Renal cortical epithelial cell (primary cell): ENCODE measurements around the gene DUSP22. TPM values are rescaled to one million over a fixed set of nuclear protein-coding genes. Genes with fewer than 3 reads are reported as not detected.

Experiments used
- DNase-seq: peaks from one replicate; pipeline ENCODE4 v3.0.0-alpha.2; 2011; ENCODE audit warnings: low read depth
- total RNA-seq: library from RNA; depleted of rRNA; stranded (reverse); fragments of >200 nt; gene quantifications from 2 replicates; pipeline ENCODE4 v1.2.3, GENCODE V29; 2014

Gene DUSP22
- total RNA-seq, 1 donor from 2014 or later, result 31.1 TPM

- no peak for DNase-seq
Observed at GRCh38 chr6:338815-339262, 46.6 kb downstream of the DUSP22 start.

GRCh38 chr6:339480-339879 lies 47.2 kb downstream of the DUSP22 start:
- DNase-seq, result no peak

GRCh38 chr6:340186-340955 lies 48.1 kb downstream of the DUSP22 start:
- DNase-seq, result no peak

- no peak for DNase-seq
Observed at GRCh38 chr6:340991-341827, 48.9 kb downstream of the DUSP22 start.

- no peak for DNase-seq
Observed at GRCh38 chr6:341914-342831, 49.9 kb downstream of the DUSP22 start.

GRCh38 chr6:342832-343179 lies 50.5 kb downstream of the DUSP22 start:
- DNase-seq, result no peak

GRCh38 chr6:343226-343935 lies 51.1 kb downstream of the DUSP22 start:
- no peak for DNase-seq

GRCh38 chr6:343960-344815 lies 51.9 kb downstream of the DUSP22 start:
- DNase-seq, result no peak

- DNase-seq, result no peak
Observed at GRCh38 chr6:344816-345340, 52.6 kb downstream of the DUSP22 start.

- DNase-seq, result no peak
Observed at GRCh38 chr6:345747-346385, 53.6 kb downstream of the DUSP22 start.

- no peak for DNase-seq
Observed at GRCh38 chr6:346386-347030, 54.2 kb downstream of the DUSP22 start.

- no peak for DNase-seq
Observed at GRCh38 chr6:347232-347631, 54.9 kb downstream of the DUSP22 start.

GRCh38 chr6:347951-348859 lies 55.9 kb downstream of the DUSP22 start:
- no peak for DNase-seq

GRCh38 chr6:348860-349396 lies 56.6 kb downstream of the DUSP22 start:
- DNase-seq, result no peak

- no peak for DNase-seq
Observed at GRCh38 chr6:349491-349921, 57.2 kb downstream of the DUSP22 start.

GRCh38 chr6:350371-350770 lies 58.1 kb downstream of the DUSP22 start:
- no peak for DNase-seq

GRCh38 chr6:351011-351866 lies 59.0 kb downstream of the DUSP22 start:
- DNase-seq, result no peak
